ENCODE data around the gene ICA1L. TPM values are rescaled to one million over a fixed set of nuclear protein-coding genes. Genes with fewer than 3 reads are reported as not detected.
"Not testable (repeated sequence)": the region's sequence is repeated elsewhere in the genome, so short reads cannot be mapped to it uniquely, and the experiment has no call there.

Gene ICA1L
- total and polyA plus RNA-seq, 2 experiments from 2014 or later, result 5.1 to 8.2 TPM

DNA sequence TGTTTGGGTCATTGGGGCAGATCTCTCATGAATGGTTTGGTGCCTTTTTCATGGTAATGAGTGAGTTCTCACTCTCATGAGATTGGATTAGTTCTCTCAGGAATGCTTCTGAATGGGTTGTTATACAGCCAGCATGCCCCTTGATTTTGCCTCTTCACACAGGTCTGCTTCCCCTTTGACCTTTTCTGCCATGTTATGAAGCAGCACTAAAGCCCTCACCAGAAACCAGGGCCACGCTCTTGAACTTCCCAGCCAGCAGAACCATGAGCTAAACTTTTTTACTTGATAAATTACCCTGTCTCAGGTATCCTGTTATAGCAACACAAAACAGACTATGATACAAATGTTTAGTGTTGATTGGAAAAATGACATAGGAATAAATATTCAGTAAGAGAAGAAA is 57.3 kb downstream of the ICA1L start:
- Histone ChIP-seq H3K4me2 (no peak overlapping the region), H2AFZ (no peak overlapping the region), H3K9me2 (replicated peaks; ENCODE audit: insufficient read depth) (no peaks in the 10 kb centered on the region), H3K9me3 (ENCODE audit: low read depth) (no peaks in the 10 kb centered on the region), H3K4me3 (no peak overlapping the region), H3K4me1 (ENCODE audit: insufficient read depth) (no peaks in the 10 kb centered on the region), H3K79me2 (no peaks in the 10 kb centered on the region), H3K27me3 (no peaks in the 10 kb centered on the region), H3K36me3 (replicated peaks; ENCODE audit: insufficient read depth, low read depth) (no peaks in the 10 kb centered on the region), H4K20me1 (ENCODE audit: insufficient read depth, poor library complexity, severe bottlenecking) (no peaks in the 10 kb centered on the region), H3K27ac (no peak overlapping the region)
- 100% methylated on average over 1 of the region's 1 CpG for WGBS (ENCODE audit: low lambda C conversion rate, missing lambda C conversion rate)
- TF ChIP-seq EZH2phosphoT487 (IDR thresholded peaks at IDR 0.05; ENCODE audit: low read depth, severe bottlenecking, unreplicated experiment), result no peak
- TF ChIP-seq EZH2 (IDR thresholded peaks at IDR 0.05; ENCODE audit: borderline replicate concordance), result no peak
- TF ChIP-seq, protein P1, sequence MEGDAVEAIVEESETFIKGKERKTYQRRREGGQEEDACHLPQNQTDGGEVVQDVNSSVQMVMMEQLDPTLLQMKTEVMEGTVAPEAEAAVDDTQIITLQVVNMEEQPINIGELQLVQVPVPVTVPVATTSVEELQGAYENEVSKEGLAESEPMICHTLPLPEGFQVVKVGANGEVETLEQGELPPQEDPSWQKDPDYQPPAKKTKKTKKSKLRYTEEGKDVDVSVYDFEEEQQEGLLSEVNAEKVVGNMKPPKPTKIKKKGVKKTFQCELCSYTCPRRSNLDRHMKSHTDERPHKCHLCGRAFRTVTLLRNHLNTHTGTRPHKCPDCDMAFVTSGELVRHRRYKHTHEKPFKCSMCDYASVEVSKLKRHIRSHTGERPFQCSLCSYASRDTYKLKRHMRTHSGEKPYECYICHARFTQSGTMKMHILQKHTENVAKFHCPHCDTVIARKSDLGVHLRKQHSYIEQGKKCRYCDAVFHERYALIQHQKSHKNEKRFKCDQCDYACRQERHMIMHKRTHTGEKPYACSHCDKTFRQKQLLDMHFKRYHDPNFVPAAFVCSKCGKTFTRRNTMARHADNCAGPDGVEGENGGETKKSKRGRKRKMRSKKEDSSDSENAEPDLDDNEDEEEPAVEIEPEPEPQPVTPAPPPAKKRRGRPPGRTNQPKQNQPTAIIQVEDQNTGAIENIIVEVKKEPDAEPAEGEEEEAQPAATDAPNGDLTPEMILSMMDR (IDR thresholded peaks at IDR 0.05; ENCODE audit: poor library complexity), result no peak
- no peak for DNase-seq (ENCODE audit: low spot score)

DNA sequence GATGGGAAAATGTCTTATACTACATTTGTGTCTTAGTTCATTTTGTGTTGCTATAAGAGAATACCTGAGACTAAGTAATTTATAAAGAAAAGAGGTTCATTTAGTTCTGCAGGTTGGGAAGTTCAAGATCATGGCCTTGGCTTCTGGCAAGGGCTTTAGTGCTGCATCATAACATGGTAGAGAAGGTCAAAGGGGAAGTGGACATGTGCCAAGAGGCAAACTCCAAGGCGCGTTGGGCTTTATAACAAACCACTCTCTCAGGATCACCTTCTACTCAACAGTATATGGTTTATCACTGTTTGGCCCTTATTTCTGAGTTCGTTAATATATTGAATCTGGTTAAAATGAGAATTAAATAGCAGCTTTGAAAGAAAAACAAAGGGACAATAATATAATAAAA is 58.2 kb downstream of the ICA1L start:
- Histone ChIP-seq H3K27ac (no peak overlapping the region), H3K9me2 (replicated peaks; ENCODE audit: insufficient read depth) (no peaks in the 10 kb centered on the region), H3K27me3 (no peaks in the 10 kb centered on the region), H3K4me2 (no peak overlapping the region), H3K36me3 (replicated peaks; ENCODE audit: insufficient read depth, low read depth) (no peaks in the 10 kb centered on the region), H2AFZ (no peak overlapping the region), H3K4me1 (ENCODE audit: insufficient read depth) (no peaks in the 10 kb centered on the region), H3K9me3 (ENCODE audit: low read depth) (no peaks in the 10 kb centered on the region), H3K79me2 (no peaks in the 10 kb centered on the region), H3K4me3 (no peak overlapping the region), H4K20me1 (ENCODE audit: insufficient read depth, poor library complexity, severe bottlenecking) (no peaks in the 10 kb centered on the region)
- no peak for DNase-seq (ENCODE audit: low spot score)
- TF ChIP-seq, protein P1 (IDR thresholded peaks at IDR 0.05; ENCODE audit: poor library complexity), result no peak
- TF ChIP-seq EZH2phosphoT487 (IDR thresholded peaks at IDR 0.05; ENCODE audit: low read depth, severe bottlenecking, unreplicated experiment), result no peak
- no peak for TF ChIP-seq EZH2 (IDR thresholded peaks at IDR 0.05; ENCODE audit: borderline replicate concordance)
- WGBS (ENCODE audit: low lambda C conversion rate, missing lambda C conversion rate), result 99% methylated on average over 3 of the region's 3 CpGs

DNA sequence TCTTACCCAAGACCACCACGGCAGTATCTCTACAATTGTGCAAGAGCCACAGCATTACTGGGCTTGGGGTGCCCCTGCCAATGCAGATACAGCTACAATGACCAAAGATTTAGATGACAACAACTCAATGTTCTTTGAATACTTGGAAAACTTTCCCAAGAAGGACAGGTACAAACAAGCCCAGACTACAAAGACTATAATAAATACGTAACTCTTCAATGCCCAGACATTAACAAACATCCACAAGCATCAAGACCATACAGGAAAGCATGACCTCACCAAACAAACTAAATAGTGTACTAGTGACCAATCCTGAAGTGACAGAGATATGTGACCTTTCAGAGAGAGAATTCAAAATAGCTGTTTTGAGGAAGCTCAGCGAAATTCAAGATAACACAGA is 62.8 kb downstream of the ICA1L start:
- H3K79me2 ChIP-seq, result no peaks in the 10 kb centered on the region
- TF ChIP-seq EZH2 (IDR thresholded peaks at IDR 0.05; ENCODE audit: borderline replicate concordance) (no peak), EZH2phosphoT487 (IDR thresholded peaks at IDR 0.05; ENCODE audit: low read depth, severe bottlenecking, unreplicated experiment) (no peak)
- TF ChIP-seq, protein P1 (IDR thresholded peaks at IDR 0.05; ENCODE audit: poor library complexity), result no peak
- H3K9me3 ChIP-seq (ENCODE audit: low read depth), result no peaks in the 10 kb centered on the region
- no peaks in the 10 kb centered on the region for H3K9me2 ChIP-seq (replicated peaks; ENCODE audit: insufficient read depth)
- no peak for DNase-seq (ENCODE audit: low spot score)
- H3K27ac ChIP-seq, result no peak overlapping the region
- no peaks in the 10 kb centered on the region for H3K27me3 ChIP-seq
- H3K4me3 ChIP-seq, result no peak overlapping the region
- H3K36me3 ChIP-seq (replicated peaks; ENCODE audit: insufficient read depth, low read depth), result no peaks in the 10 kb centered on the region
- H3K4me2 ChIP-seq, result no peak overlapping the region
- no peaks in the 10 kb centered on the region for H3K4me1 ChIP-seq (ENCODE audit: insufficient read depth)
- H4K20me1 ChIP-seq (ENCODE audit: insufficient read depth, poor library complexity, severe bottlenecking), result no peaks in the 10 kb centered on the region
- 94% methylated on average over 3 of the region's 3 CpGs for WGBS (ENCODE audit: low lambda C conversion rate, missing lambda C conversion rate)
- H2AFZ ChIP-seq, result no peak overlapping the region

DNA sequence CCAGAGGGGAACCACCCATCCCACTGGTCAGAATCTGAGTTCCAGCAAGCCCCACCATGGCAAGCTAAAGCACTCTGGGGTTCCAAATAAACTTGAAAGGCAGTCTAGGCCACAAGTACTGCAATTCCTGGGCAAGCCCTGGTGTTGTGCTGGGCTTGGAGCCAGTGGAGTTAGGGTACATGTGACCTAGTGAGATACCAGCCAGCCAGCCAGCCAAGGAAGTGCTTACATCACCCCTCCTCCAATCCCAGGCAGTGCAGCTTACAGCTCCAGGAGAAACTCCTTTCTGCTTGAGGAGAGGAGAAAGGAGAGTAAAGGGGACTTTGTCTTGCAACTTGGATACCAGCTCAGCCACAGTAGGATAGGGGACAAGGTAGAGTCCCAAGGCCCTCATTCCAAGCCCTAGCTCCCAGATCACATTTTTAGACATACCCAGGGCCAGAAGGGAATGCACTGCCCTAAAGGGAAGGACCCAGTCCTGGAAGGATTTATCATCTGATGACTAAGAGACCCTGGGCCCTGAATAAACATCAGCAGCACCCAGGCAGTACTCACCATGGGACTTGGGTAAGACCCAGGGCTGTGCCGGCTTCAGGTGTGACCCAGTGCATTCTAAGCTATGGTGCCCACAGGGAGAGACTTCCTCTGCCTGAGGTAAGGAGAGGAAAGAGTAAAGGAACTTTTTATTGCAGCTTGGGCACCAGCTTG is 64.0 kb downstream of the ICA1L start:
- not testable (repeated sequence) for H3K9me2 ChIP-seq (replicated peaks; ENCODE audit: insufficient read depth); H2AFZ ChIP-seq; H3K27me3 ChIP-seq; H3K79me2 ChIP-seq; H4K20me1 ChIP-seq (ENCODE audit: insufficient read depth, poor library complexity, severe bottlenecking); H3K36me3 ChIP-seq (replicated peaks; ENCODE audit: insufficient read depth, low read depth); H3K4me2 ChIP-seq; H3K4me1 ChIP-seq (ENCODE audit: insufficient read depth); H3K4me3 ChIP-seq; H3K9me3 ChIP-seq (ENCODE audit: low read depth)
- WGBS (ENCODE audit: low lambda C conversion rate, missing lambda C conversion rate), result 95% methylated on average over 1 of the region's 1 CpG
- DNase-seq (ENCODE audit: low spot score), result peak; percentile 69
- peak overlapping the region; percentile 23 for H3K27ac ChIP-seq

DNA sequence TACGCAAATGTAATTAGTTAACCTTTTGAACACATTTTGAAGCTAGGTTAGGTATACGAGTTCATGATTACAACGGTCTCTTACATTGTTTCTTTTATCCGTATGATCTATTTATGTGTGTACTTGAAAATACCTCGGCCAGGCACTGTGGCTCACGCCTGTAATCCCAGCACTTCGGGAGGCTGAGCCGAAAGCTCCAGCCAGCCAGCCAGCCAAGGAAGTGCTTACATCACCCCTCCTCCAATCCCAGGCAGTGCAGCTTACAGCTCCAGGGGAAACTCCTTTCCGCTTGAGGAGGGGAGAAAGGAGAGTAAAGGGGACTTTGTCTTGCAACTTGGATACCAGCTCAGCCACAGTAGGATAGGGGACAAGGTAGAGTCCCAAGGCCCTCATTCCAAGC is 65.7 kb downstream of the ICA1L start:
- H3K36me3 ChIP-seq (replicated peaks; ENCODE audit: insufficient read depth, low read depth); H3K4me1 ChIP-seq (ENCODE audit: insufficient read depth); H2AFZ ChIP-seq; H3K4me2 ChIP-seq; H3K27ac ChIP-seq; H3K4me3 ChIP-seq; H3K9me2 ChIP-seq (replicated peaks; ENCODE audit: insufficient read depth); H3K79me2 ChIP-seq; H4K20me1 ChIP-seq (ENCODE audit: insufficient read depth, poor library complexity, severe bottlenecking); H3K9me3 ChIP-seq (ENCODE audit: low read depth); H3K27me3 ChIP-seq: not testable (repeated sequence)
- peak; percentile 22 for DNase-seq (ENCODE audit: low spot score)
- 48% methylated on average over 9 of the region's 9 CpGs for WGBS (ENCODE audit: low lambda C conversion rate, missing lambda C conversion rate)
